GM19468 (cell line): ENCODE measurements around the gene DR1.
"Not testable (repeated sequence)": the region's sequence is repeated elsewhere in the genome, so short reads cannot be mapped to it uniquely, and the experiment has no call there.

Experiments
- ATAC-seq: cut with Tn5 transposase; IDR thresholded peaks from one replicate; pipeline ENCODE4 v1.9.1; 2021; ENCODE audit warnings: mild to moderate bottlenecking, moderate library complexity, moderate number of reproducible peaks; ENCODE audit not compliant: unreplicated experiment; ENCODE audit errors: extremely low read depth

The DR1 gene

GRCh38 chr1:93339171-93339697 is 6.5 kb upstream of the DR1 start:
- no peak for ATAC-seq

GRCh38 chr1:93340090-93340489 is 5.6 kb upstream of the DR1 start:
- ATAC-seq = no peak

- no peak for ATAC-seq
These were observed 1.2 kb upstream of the DR1 start for GRCh38 chr1:93344484-93344883.

- no peak for ATAC-seq
These were observed 648 bp upstream of the DR1 start for GRCh38 chr1:93344886-93345632.

- no peak for ATAC-seq
These were observed 800 bp downstream of the DR1 start for GRCh38 chr1:93346421-93346993.

- ATAC-seq = no peak
These were observed 1.7 kb downstream of the DR1 start for GRCh38 chr1:93347334-93347899.

GRCh38 chr1:93348104-93348728 is 2.5 kb downstream of the DR1 start:
- ATAC-seq = no peak

GRCh38 chr1:93349231-93350135 is 3.8 kb downstream of the DR1 start:
- ATAC-seq = no peak

- ATAC-seq = no peak
These were observed 4.6 kb downstream of the DR1 start for GRCh38 chr1:93350322-93350721.

- no peak for ATAC-seq
These were observed 5.2 kb downstream of the DR1 start for GRCh38 chr1:93350875-93351274.

GRCh38 chr1:93351346-93351745 is 5.6 kb downstream of the DR1 start:
- not testable (repeated sequence) for ATAC-seq

- ATAC-seq = no peak
These were observed 6.7 kb downstream of the DR1 start for GRCh38 chr1:93352376-93352775.

GRCh38 chr1:93353286-93353685 is 7.6 kb downstream of the DR1 start:
- no peak for ATAC-seq

GRCh38 chr1:93354749-93355148 is 9.0 kb downstream of the DR1 start:
- no peak for ATAC-seq

- ATAC-seq = no peak
These were observed 11.5 kb downstream of the DR1 start for GRCh38 chr1:93357242-93357641.

GRCh38 chr1:93358293-93358692 is 12.6 kb downstream of the DR1 start:
- no peak for ATAC-seq

GRCh38 chr1:93360111-93360510 is 14.4 kb downstream of the DR1 start:
- ATAC-seq = no peak

- ATAC-seq = no peak
These were observed 16.5 kb downstream of the DR1 start for GRCh38 chr1:93362237-93362636.

GRCh38 chr1:93365813-93366212 is 20.1 kb downstream of the DR1 start:
- ATAC-seq = no peak

- no peak for ATAC-seq
These were observed 24.0 kb downstream of the DR1 start for GRCh38 chr1:93369734-93370133.
